CD4-positive, alpha-beta T cell (primary cell): ENCODE measurements around the gene IL17RB. TPM values are rescaled to one million over a fixed set of nuclear protein-coding genes. Genes with fewer than 3 reads are reported as not detected.

Source experiments
- ATAC-seq: fragments of 200-7000 bp; cut with Tn5 transposase; one replicate; pipeline ENCODE4 v1.10.0; 2022; ENCODE audit warnings: mild to moderate bottlenecking; ENCODE audit not compliant: poor library complexity
- CTCF ChIA-PET: fragments of 350-600 bp; sonication (Branson Sonifier 250); formaldehyde crosslinking; loops from one replicate; lab custom pipeline; 2021; ENCODE audit warnings: antibody characterized with exemption, inconsistent platforms; lab: Charles Lee
- POLR2A ChIA-PET: fragments of 350-600 bp; sonication (Branson Sonifier 250); formaldehyde crosslinking; loops from one replicate; lab custom pipeline; 2021; ENCODE audit warnings: antibody characterized with exemption, inconsistent platforms; lab: Charles Lee
- DNase-seq, 14 experiments: peaks; one replicate each; pipeline ENCODE4 v3.0.0-alpha.2; 2013 to 2020; ENCODE audit warnings: mixed read lengths in 2 of 14
- H3K27ac ChIP-seq, 2 donors: one replicate each; pipeline versions ENCODE4 v1.5.1 to v1.7.0; 2013; ENCODE audit warnings: low read length in 2 of 2, low read depth in 1 of 2, mild to moderate bottlenecking in 1 of 2
- H3K27me3 ChIP-seq, 2 experiments: 1 replicate in 1 of 2; 2 replicates in 1 of 2; pipeline versions ENCODE4 v1.6.1 to v1.7.0; 2013; ENCODE audit warnings: low read length in 2 of 2, control low read depth in 1 of 2, mild to moderate bottlenecking in 1 of 2, moderate library complexity in 1 of 2; ENCODE audit not compliant: insufficient read depth in 2 of 2, control insufficient read depth in 1 of 2
- H3K36me3 ChIP-seq: one replicate; pipeline ENCODE4 v1.6.1; 2013; ENCODE audit warnings: low read length, control low read depth; ENCODE audit not compliant: insufficient read depth
- H3K4me1 ChIP-seq: one replicate; pipeline ENCODE4 v1.6.1; 2013; ENCODE audit warnings: low read length, control low read depth; ENCODE audit not compliant: insufficient read depth
- H3K4me3 ChIP-seq: one replicate; pipeline ENCODE4 v1.5.1; 2013; ENCODE audit warnings: mild to moderate bottlenecking, low read length, moderate library complexity
- H3K9me3 ChIP-seq, 2 experiments: 1 replicate in 1 of 2; 2 replicates in 1 of 2; pipeline versions ENCODE4 v1.6.1 to v1.7.0; 2013; ENCODE audit warnings: low read length in 2 of 2, mild to moderate bottlenecking in 2 of 2, control low read depth in 1 of 2, moderate library complexity in 1 of 2; ENCODE audit not compliant: control insufficient read depth in 1 of 2, insufficient read depth in 1 of 2
- H3K27ac Mint-ChIP-seq: one replicate; pipeline ENCODE4 v1.8.0; 2020; ENCODE audit warnings: mixed read lengths
- H3K27me3 Mint-ChIP-seq: one replicate; pipeline ENCODE4 v1.8.0; 2021; ENCODE audit warnings: mixed read lengths
- H3K36me3 Mint-ChIP-seq: one replicate; pipeline ENCODE4 v1.8.0; 2021; ENCODE audit warnings: low read depth, mixed read lengths
- H3K4me1 Mint-ChIP-seq: one replicate; pipeline ENCODE4 v1.8.0; 2021; ENCODE audit warnings: low read depth, mixed read lengths
- H3K4me3 Mint-ChIP-seq: one replicate; pipeline ENCODE4 v1.8.0; 2020; ENCODE audit warnings: mild to moderate bottlenecking, mixed read lengths
- H3K9me3 Mint-ChIP-seq: one replicate; pipeline ENCODE4 v1.8.0; 2020; ENCODE audit warnings: mixed read lengths
- CTCF ChIP-seq: fragments of 200-600 bp; IDR thresholded peaks from one replicate; pipeline ENCODE4 v1.8.0; 2022; ENCODE audit warnings: antibody characterized with exemption, mild to moderate bottlenecking
- intact Hi-C, 2 experiments: fragments of 100-400 bp; cut with DNase I in 1 of 2; cut with micrococcal nuclease in 1 of 2; formaldehyde crosslinking; loops; one replicate each; pipeline versions ENCODE4 v1.15.1 to v1.9.0; 2023 to 2025; cut with DNase I, micrococcal nuclease
- total RNA-seq, 174 experiments: library from RNA in 2 of 174; stranded (reverse) in 2 of 174; gene quantifications; one replicate each; pipeline ENCODE4 v1.2.3 and lab custom pipeline; 2021 to 2026

Gene IL17RB
- total RNA-seq, 2 experiments from 2014 or later = 0.22 to 0.36 TPM

DNA sequence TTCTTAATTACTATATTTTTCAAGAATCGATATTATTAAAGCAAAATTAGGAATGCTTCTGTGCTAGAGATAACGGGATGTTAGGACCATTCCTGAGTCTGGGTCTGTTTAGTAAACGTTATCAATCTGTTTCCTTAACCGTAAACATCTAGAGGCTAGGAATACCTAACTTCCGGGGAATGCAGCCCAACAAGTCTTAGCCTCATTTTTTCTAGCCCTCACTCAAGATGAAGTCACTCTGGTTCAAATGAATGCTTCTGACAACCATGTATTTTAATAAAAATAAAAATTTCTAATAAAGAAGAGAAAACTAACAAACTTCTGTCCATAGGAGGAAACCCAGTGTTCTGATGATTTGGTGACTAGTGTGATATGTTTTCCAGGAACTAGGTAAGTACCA, 56.3 kb downstream of the IL17RB start:
- Mint-ChIP-seq H3K27me3 (peaks cover 61% of the 10 kb centered on the region), H3K4me3 (no peak overlapping the region), H3K36me3 (no peaks in the 10 kb centered on the region), H3K4me1 (no peaks in the 10 kb centered on the region), H3K9me3 (no peaks in the 10 kb centered on the region), H3K27ac (no peak overlapping the region)
- intact Hi-C loops = no loop called here
- ATAC-seq (no peak), DNase-seq (no peak)
- ChIA-PET CTCF (no interaction called here), POLR2A (no interaction called here)
- Histone ChIP-seq H3K36me3 (no peaks in the 10 kb centered on the region), H3K27me3 (peaks cover 19 to 27% of the 10 kb centered on the region in 2 experiments), H3K27ac (no peak overlapping the region), H3K4me3 (no peak overlapping the region), H3K4me1 (no peaks in the 10 kb centered on the region), H3K9me3 (no peaks in the 10 kb centered on the region)
- TF ChIP-seq CTCF = no peak

GRCh38 chr3:53913401-53913800, 67.0 kb downstream of the IL17RB start:
- Histone ChIP-seq H3K27me3 (peaks cover 0 to 25% of the 10 kb centered on the region in 2 experiments), H3K27ac (no peak overlapping the region), H3K9me3 (no peaks in the 10 kb centered on the region), H3K4me3 (no peak overlapping the region), H3K4me1 (no peaks in the 10 kb centered on the region), H3K36me3 (no peaks in the 10 kb centered on the region)
- no peaks in the 10 kb centered on the region for H3K4me1 Mint-ChIP-seq
- TF ChIP-seq CTCF = no peak
- H3K27me3 Mint-ChIP-seq = peaks cover 74% of the 10 kb centered on the region
- intact Hi-C loops = no loop called here
- H3K27ac Mint-ChIP-seq = no peak overlapping the region
- H3K9me3 Mint-ChIP-seq = no peaks in the 10 kb centered on the region
- ChIA-PET CTCF (no interaction called here), POLR2A (no interaction called here)
- no peaks in the 10 kb centered on the region for H3K36me3 Mint-ChIP-seq
- no peak for DNase-seq
- H3K4me3 Mint-ChIP-seq = no peak overlapping the region
- no peak for ATAC-seq

Other genes starting within 250 kb of the IL17RB start
- under 1 TPM; 0.31 to 0.60 TPM for gene CHDH, start 149 bp upstream of the IL17RB start, total RNA-seq
- gene ACTR8, start 35.6 kb downstream of the IL17RB start, total RNA-seq = 10 to 100 TPM; 13.7 to 14.3 TPM
- gene SELENOK, start 45.3 kb downstream of the IL17RB start, total RNA-seq = 100 to 1,000 TPM; 153 to 159 TPM